ENCODE results near the gene ACAD9. TPM values are rescaled to one million over a fixed set of nuclear protein-coding genes. Genes with fewer than 3 reads are reported as not detected.
"Not testable (repeated sequence)": the region's sequence is repeated elsewhere in the genome, so short reads cannot be mapped to it uniquely, and the experiment has no call there.

Gene ACAD9
- total RNA-seq, 4 donors from 2014 or later, result 13.1 to 51.4 (median 44.5) TPM

GRCh38 chr3:128919988-128920387, 40.6 kb downstream of the ACAD9 start:
- Histone ChIP-seq H3K36me3 (no peaks in the 10 kb centered on the region), H3K27ac (no peak overlapping the region), H3K9me3 (no peaks in the 10 kb centered on the region), H3K27me3 (no peaks in the 10 kb centered on the region), H3K4me1 (no peaks in the 10 kb centered on the region), H3K4me3 (no peak overlapping the region)
- intact Hi-C loops (cut with DNase I; ENCODE audit: low total_unique reads), result no loop called here
- TF ChIP-seq POLR2A (IDR thresholded peaks at IDR 0.05) (no peak), CTCF (IDR thresholded peaks at IDR 0.05) (no peak)
- no peak for DNase-seq

DNA sequence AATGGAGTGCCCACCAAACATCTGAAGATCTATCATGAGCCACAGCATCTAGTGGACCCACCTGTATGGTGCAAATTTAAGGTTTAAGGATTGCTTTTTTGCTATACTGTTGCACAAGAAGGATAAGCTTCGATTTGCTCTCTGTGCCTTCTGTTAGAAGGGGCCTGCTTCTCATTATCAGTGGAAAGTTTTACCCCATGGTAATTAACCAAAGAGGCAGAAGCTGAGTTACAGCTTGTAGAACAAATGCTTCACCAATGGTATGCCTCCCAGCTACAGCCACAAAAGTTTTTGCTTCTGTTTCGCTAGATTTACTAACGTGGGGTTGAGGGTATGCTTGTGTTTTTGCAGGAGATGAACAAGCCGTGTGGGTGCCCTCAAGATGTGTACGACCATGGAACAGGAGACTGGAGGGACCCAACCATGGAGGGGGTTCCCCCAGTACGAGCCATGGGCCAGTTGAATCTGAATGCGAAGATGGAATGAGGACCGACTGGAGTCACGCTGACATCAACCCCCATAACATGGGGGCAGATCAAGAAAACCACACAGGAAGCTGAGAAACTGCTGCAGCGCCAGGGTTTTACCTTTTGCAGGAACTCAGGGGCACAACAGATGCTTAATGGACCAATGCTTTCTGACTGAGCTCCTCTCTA, 43.5 kb downstream of the ACAD9 start:
- Histone ChIP-seq H3K27ac (no peak overlapping the region), H3K36me3 (no peaks in the 10 kb centered on the region), H3K4me1 (no peaks in the 10 kb centered on the region), H3K4me3 (no peak overlapping the region), H3K27me3 (no peaks in the 10 kb centered on the region), H3K9me3 (no peaks in the 10 kb centered on the region)
- DNase-seq, result no peak
- no peak for TF ChIP-seq CTCF (IDR thresholded peaks at IDR 0.05)
- intact Hi-C loops (cut with DNase I; ENCODE audit: low total_unique reads), result no loop called here

GRCh38 chr3:128923576-128923975, 44.2 kb downstream of the ACAD9 start:
- no peak overlapping the region for H3K27ac ChIP-seq
- no peak for TF ChIP-seq POLR2A (IDR thresholded peaks at IDR 0.05)
- TF ChIP-seq CTCF (IDR thresholded peaks at IDR 0.05), result no peak
- intact Hi-C loops (cut with DNase I; ENCODE audit: low total_unique reads), result no loop called here
- no peak overlapping the region for H3K4me3 ChIP-seq
- H3K36me3 ChIP-seq, result no peaks in the 10 kb centered on the region
- H3K9me3 ChIP-seq, result no peaks in the 10 kb centered on the region
- no peaks in the 10 kb centered on the region for H3K4me1 ChIP-seq
- no peaks in the 10 kb centered on the region for H3K27me3 ChIP-seq
- DNase-seq, result no peak

GRCh38 chr3:128923986-128924385, 44.6 kb downstream of the ACAD9 start:
- H3K9me3 ChIP-seq; H3K27ac ChIP-seq; DNase-seq; H3K4me3 ChIP-seq; intact Hi-C loops (cut with DNase I; ENCODE audit: low total_unique reads); H3K4me1 ChIP-seq; H3K36me3 ChIP-seq; H3K27me3 ChIP-seq: not testable (repeated sequence)

- no peaks in the 10 kb centered on the region for H3K36me3 ChIP-seq
- intact Hi-C loops (cut with DNase I; ENCODE audit: low total_unique reads), result no loop called here
- no peak overlapping the region for H3K27ac ChIP-seq
- no peaks in the 10 kb centered on the region for H3K9me3 ChIP-seq
- no peaks in the 10 kb centered on the region for H3K27me3 ChIP-seq
- H3K4me1 ChIP-seq, result no peaks in the 10 kb centered on the region
- no peak for DNase-seq
- no peak for TF ChIP-seq CTCF (IDR thresholded peaks at IDR 0.05)
- no peak for TF ChIP-seq POLR2A (IDR thresholded peaks at IDR 0.05)
- no peak overlapping the region for H3K4me3 ChIP-seq
These were observed 49.9 kb downstream of the ACAD9 start for GRCh38 chr3:128929364-128929763.

GRCh38 chr3:128931046-128931445, 51.6 kb downstream of the ACAD9 start:
- intact Hi-C loops (cut with DNase I; ENCODE audit: low total_unique reads), result no loop called here
- Histone ChIP-seq H3K9me3 (no peaks in the 10 kb centered on the region), H3K4me3 (no peak overlapping the region), H3K36me3 (no peaks in the 10 kb centered on the region), H3K4me1 (no peaks in the 10 kb centered on the region), H3K27ac (no peak overlapping the region), H3K27me3 (no peaks in the 10 kb centered on the region)
- no peak for TF ChIP-seq POLR2A (IDR thresholded peaks at IDR 0.05)
- TF ChIP-seq CTCF (IDR thresholded peaks at IDR 0.05), result no peak
- no peak for DNase-seq
